ENCODE measurements around the gene WDR82.

WDR82 gene

GRCh38 chr3:52302426-52303145 lies 24.1 kb upstream of the WDR82 start:
- no peaks in the 10 kb centered on the region for H3K9me2 ChIP-seq (replicated peaks; ENCODE audit: control insufficient read depth, low read length)
- H3K4me2 ChIP-seq (ENCODE audit: low read length) = no peak overlapping the region
- no peaks in the 10 kb centered on the region; the same call in 1 of the 2 replicates for H3K27me3 ChIP-seq (ENCODE audit: control insufficient read depth, low read length)
- no peaks in the 10 kb centered on the region for H3K79me2 ChIP-seq (ENCODE audit: control insufficient read depth, low read length)
- no peak for TF ChIP-seq CTCF (IDR thresholded peaks at IDR 0.05; ENCODE audit: low read depth, low read length, poor library complexity, severe bottlenecking)
- no peak for TF ChIP-seq EZH2phosphoT487 (IDR thresholded peaks at IDR 0.05; ENCODE audit: borderline replicate concordance, low read length)
- H3F3A ChIP-seq (ENCODE audit: control insufficient read depth, insufficient read depth) = no peaks in the 10 kb centered on the region
- H3K36me3 ChIP-seq (ENCODE audit: control insufficient read depth, low read length) = no peaks in the 10 kb centered on the region
- H3K4me1 ChIP-seq (ENCODE audit: control insufficient read depth, low read length) = no peaks in the 10 kb centered on the region
- H3K9me3 ChIP-seq (ENCODE audit: control insufficient read depth, insufficient read depth, low read length) = no peaks in the 10 kb centered on the region
- no peaks in the 10 kb centered on the region for H4K20me1 ChIP-seq (ENCODE audit: control insufficient read depth, insufficient read depth, low read depth, low read length)
- H3K27ac ChIP-seq (ENCODE audit: low read depth, low read length) = no peak overlapping the region
- no peak overlapping the region for H3K4me3 ChIP-seq (ENCODE audit: low read length)

GRCh38 chr3:52299879-52300611 lies 21.6 kb upstream of the WDR82 start:
- Histone ChIP-seq H3K4me3 (ENCODE audit: low read length) (no peak overlapping the region), H3F3A (ENCODE audit: control insufficient read depth, insufficient read depth) (no peaks in the 10 kb centered on the region), H3K4me1 (ENCODE audit: control insufficient read depth, low read length) (no peaks in the 10 kb centered on the region), H3K9me3 (ENCODE audit: control insufficient read depth, insufficient read depth, low read length) (no peaks in the 10 kb centered on the region), H3K79me2 (ENCODE audit: control insufficient read depth, low read length) (no peaks in the 10 kb centered on the region), H3K9me2 (replicated peaks; ENCODE audit: control insufficient read depth, low read length) (no peaks in the 10 kb centered on the region), H3K27ac (ENCODE audit: low read depth, low read length) (no peak overlapping the region), H4K20me1 (ENCODE audit: control insufficient read depth, insufficient read depth, low read depth, low read length) (no peaks in the 10 kb centered on the region), H3K27me3 (ENCODE audit: control insufficient read depth, low read length) (no peaks in the 10 kb centered on the region; the same call in 1 of the 2 replicates), H3K4me2 (ENCODE audit: low read length) (no peak overlapping the region), H3K36me3 (ENCODE audit: control insufficient read depth, low read length) (no peaks in the 10 kb centered on the region)
- TF ChIP-seq EZH2phosphoT487 (IDR thresholded peaks at IDR 0.05; ENCODE audit: borderline replicate concordance, low read length) (no peak), CTCF (IDR thresholded peaks at IDR 0.05; ENCODE audit: low read depth, low read length, poor library complexity, severe bottlenecking) (no peak)

- Histone ChIP-seq H3K9me2 (replicated peaks; ENCODE audit: control insufficient read depth, low read length) (no peaks in the 10 kb centered on the region), H3K27ac (ENCODE audit: low read depth, low read length) (no peak overlapping the region), H3K4me2 (ENCODE audit: low read length) (no peak overlapping the region), H3K36me3 (ENCODE audit: control insufficient read depth, low read length) (no peaks in the 10 kb centered on the region), H3K4me1 (ENCODE audit: control insufficient read depth, low read length) (no peaks in the 10 kb centered on the region), H4K20me1 (ENCODE audit: control insufficient read depth, insufficient read depth, low read depth, low read length) (no peaks in the 10 kb centered on the region), H3K9me3 (ENCODE audit: control insufficient read depth, insufficient read depth, low read length) (no peaks in the 10 kb centered on the region), H3K79me2 (ENCODE audit: control insufficient read depth, low read length) (no peaks in the 10 kb centered on the region), H3K27me3 (ENCODE audit: control insufficient read depth, low read length) (no peaks in the 10 kb centered on the region; the same call in 1 of the 2 replicates), H3K4me3 (ENCODE audit: low read length) (no peak overlapping the region), H3F3A (ENCODE audit: control insufficient read depth, insufficient read depth) (no peaks in the 10 kb centered on the region)
- TF ChIP-seq CTCF (IDR thresholded peaks at IDR 0.05; ENCODE audit: low read depth, low read length, poor library complexity, severe bottlenecking) (no peak), EZH2phosphoT487 (IDR thresholded peaks at IDR 0.05; ENCODE audit: borderline replicate concordance, low read length) (no peak)
Measured at GRCh38 chr3:52299247-52299878, 20.9 kb upstream of the WDR82 start.
